ENCODE results near the gene HCRTR1.

GRCh38 chr1:31618916-31619846, 1.7 kb downstream of the HCRTR1 start:
- TF ChIP-seq POLR2AphosphoS5 (IDR thresholded peaks at IDR 0.05), result no peak
- TF ChIP-seq SMC3 (conservative IDR thresholded peaks at IDR 0.05; ENCODE audit: poor library complexity), result no peak
